ENCODE data around the gene IPO4.

The IPO4 gene

DNA sequence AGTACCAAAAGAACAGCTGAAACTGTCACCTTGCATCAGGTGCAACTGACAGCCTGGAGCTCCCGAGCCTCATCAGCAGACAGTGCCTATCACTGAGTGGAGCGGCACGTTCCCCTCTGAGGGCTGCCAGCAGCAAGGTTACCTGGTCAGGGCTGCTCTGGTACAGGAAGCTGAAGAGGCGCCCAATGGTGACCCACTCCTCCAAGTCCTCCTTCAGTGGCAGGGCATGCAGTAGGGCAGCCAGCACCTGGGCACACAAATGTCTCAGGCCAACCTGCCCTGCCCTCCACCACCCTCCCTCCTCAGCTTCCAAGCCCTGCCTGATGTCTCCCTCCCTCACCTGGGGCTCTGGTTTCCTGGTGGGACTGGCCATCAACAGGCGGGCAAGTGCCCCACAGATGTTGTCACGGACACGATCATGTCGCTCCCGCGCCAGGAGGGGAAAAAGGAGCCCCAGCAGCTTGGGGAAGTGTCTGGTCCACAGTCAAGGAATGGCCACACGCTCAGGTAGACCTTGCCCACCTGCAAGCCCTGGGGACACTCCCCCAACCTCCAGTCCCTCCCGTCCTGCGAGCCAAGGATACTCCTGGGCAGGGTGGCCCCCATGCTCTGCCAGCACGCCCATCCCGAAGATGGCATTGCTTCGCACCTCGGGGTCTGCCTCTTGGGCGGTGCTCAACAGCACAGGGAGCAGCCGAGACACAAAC lies 7.1 kb downstream of the IPO4 start:
- TF ChIP-seq POLR2AphosphoS5 (IDR thresholded peaks at IDR 0.05; ENCODE audit: low read depth) (no peak), SPI1 (IDR thresholded peaks at IDR 0.05; ENCODE audit: borderline replicate concordance, low read depth) (no peak), REST (IDR thresholded peaks at IDR 0.05; ENCODE audit: insufficient replicate concordance, low read depth) (no peak), GABPA (IDR thresholded peaks at IDR 0.05; ENCODE audit: low read depth) (no peak)
- TF ChIP-seq, protein P1, sequence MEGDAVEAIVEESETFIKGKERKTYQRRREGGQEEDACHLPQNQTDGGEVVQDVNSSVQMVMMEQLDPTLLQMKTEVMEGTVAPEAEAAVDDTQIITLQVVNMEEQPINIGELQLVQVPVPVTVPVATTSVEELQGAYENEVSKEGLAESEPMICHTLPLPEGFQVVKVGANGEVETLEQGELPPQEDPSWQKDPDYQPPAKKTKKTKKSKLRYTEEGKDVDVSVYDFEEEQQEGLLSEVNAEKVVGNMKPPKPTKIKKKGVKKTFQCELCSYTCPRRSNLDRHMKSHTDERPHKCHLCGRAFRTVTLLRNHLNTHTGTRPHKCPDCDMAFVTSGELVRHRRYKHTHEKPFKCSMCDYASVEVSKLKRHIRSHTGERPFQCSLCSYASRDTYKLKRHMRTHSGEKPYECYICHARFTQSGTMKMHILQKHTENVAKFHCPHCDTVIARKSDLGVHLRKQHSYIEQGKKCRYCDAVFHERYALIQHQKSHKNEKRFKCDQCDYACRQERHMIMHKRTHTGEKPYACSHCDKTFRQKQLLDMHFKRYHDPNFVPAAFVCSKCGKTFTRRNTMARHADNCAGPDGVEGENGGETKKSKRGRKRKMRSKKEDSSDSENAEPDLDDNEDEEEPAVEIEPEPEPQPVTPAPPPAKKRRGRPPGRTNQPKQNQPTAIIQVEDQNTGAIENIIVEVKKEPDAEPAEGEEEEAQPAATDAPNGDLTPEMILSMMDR (IDR thresholded peaks at IDR 0.05; ENCODE audit: insufficient read depth, low read length): no peak

GRCh38 chr14:24179961-24180796 lies 8.4 kb downstream of the IPO4 start:
- H3K27ac ChIP-seq (replicated peaks): no peak overlapping the region
- no peak overlapping the region for H3K4me3 ChIP-seq (replicated peaks; ENCODE audit: insufficient read depth, low read length)
- no peak for TF ChIP-seq REST (IDR thresholded peaks at IDR 0.05; ENCODE audit: insufficient replicate concordance, low read depth)
- TF ChIP-seq POLR2AphosphoS5 (IDR thresholded peaks at IDR 0.05; ENCODE audit: low read depth): no peak
- TF ChIP-seq GABPA (IDR thresholded peaks at IDR 0.05; ENCODE audit: low read depth): no peak
- TF ChIP-seq, protein P1 (IDR thresholded peaks at IDR 0.05; ENCODE audit: insufficient read depth, low read length): no peak
- no peak for TF ChIP-seq SPI1 (IDR thresholded peaks at IDR 0.05; ENCODE audit: borderline replicate concordance, low read depth)
- DNase-seq (ENCODE audit: low read depth in 1 of 2, low spot score in 1 of 2): no peak
- H3K27me3 ChIP-seq (ENCODE audit: insufficient read depth, poor library complexity, severe bottlenecking): no peaks in the 10 kb centered on the region

More for the DNA sequence above, 7.1 kb downstream of the IPO4 start:
- Histone ChIP-seq H3K27me3 (ENCODE audit: insufficient read depth, poor library complexity, severe bottlenecking) (no peaks in the 10 kb centered on the region), H3K27ac (replicated peaks) (no peak overlapping the region), H3K4me3 (replicated peaks; ENCODE audit: insufficient read depth, low read length) (no peak overlapping the region)
- no peak for DNase-seq (ENCODE audit: low read depth in 1 of 2, low spot score in 1 of 2)

- no peaks in the 10 kb centered on the region for H3K27me3 ChIP-seq (ENCODE audit: insufficient read depth, poor library complexity, severe bottlenecking)
- H3K4me3 ChIP-seq (replicated peaks; ENCODE audit: insufficient read depth, low read length): no peak overlapping the region
- H3K27ac ChIP-seq (replicated peaks): no peak overlapping the region
- DNase-seq (ENCODE audit: low read depth in 1 of 2, low spot score in 1 of 2): no peak
- TF ChIP-seq GABPA (IDR thresholded peaks at IDR 0.05; ENCODE audit: low read depth) (no peak), POLR2AphosphoS5 (IDR thresholded peaks at IDR 0.05; ENCODE audit: low read depth) (no peak), REST (IDR thresholded peaks at IDR 0.05; ENCODE audit: insufficient replicate concordance, low read depth) (no peak), SPI1 (IDR thresholded peaks at IDR 0.05; ENCODE audit: borderline replicate concordance, low read depth) (no peak)
- TF ChIP-seq, protein P1 (IDR thresholded peaks at IDR 0.05; ENCODE audit: insufficient read depth, low read length): no peak
These were observed 9.2 kb downstream of the IPO4 start for GRCh38 chr14:24179294-24179960.

All from HL-60 (cell line).